ENCODE data around the gene HSP90AB1. TPM values are rescaled to one million over a fixed set of nuclear protein-coding genes. Genes with fewer than 3 reads are reported as not detected.

Gene HSP90AB1
- polyA plus RNA-seq, 4 donors = 100 to 773 (median 351) TPM

- peaks cover 4 to 26% (median 16%) of the 10 kb centered on the region in 3 donors for H3K36me3 ChIP-seq (ENCODE audit: control insufficient read depth in 3 of 3, insufficient read depth in 2 of 3, low read depth in 1 of 3, low read length in 3 of 3)
- no peaks in the 10 kb centered on the region for H3K9me3 ChIP-seq (ENCODE audit: control insufficient read depth in 2 of 2, insufficient read depth in 1 of 2, low read depth in 1 of 2, low read length in 1 of 2)
- H3K4me3 ChIP-seq (ENCODE audit: low read depth in 1 of 3, low read length in 3 of 3) = peak overlapping the region in 2 of 3 donors; percentile 32 to 42
- DNase-seq (peak; percentile 42 to 70), FAIRE-seq (no peak)
- H3K27ac ChIP-seq (ENCODE audit: low read depth in 1 of 3, low read length in 2 of 3) = no peak overlapping the region
- WGBS, 3 donors = 0 to 4% (median 1%) methylated on average over 53 to 86 of the region's 86 CpGs
- H3K4me1 ChIP-seq (ENCODE audit: control insufficient read depth in 3 of 3, insufficient read depth in 2 of 3, low read depth in 1 of 3, low read length in 2 of 3) = peaks cover 0 to 13% (median 0%) of the 10 kb centered on the region in 3 donors
- peaks cover 0 to 39% (median 25%) of the 10 kb centered on the region in 3 donors for H3K27me3 ChIP-seq (ENCODE audit: control insufficient read depth in 3 of 3, insufficient read depth in 3 of 3, low read length in 3 of 3)
Measured at GRCh38 chr6:44297063-44298038, 50.5 kb downstream of the HSP90AB1 start.

- FAIRE-seq (no peak), DNase-seq (peak in 1 of 2 donors; percentile 57)
- peaks cover 4 to 35% (median 18%) of the 10 kb centered on the region in 3 donors for H3K36me3 ChIP-seq (ENCODE audit: control insufficient read depth in 3 of 3, insufficient read depth in 2 of 3, low read depth in 1 of 3, low read length in 3 of 3)
- no peak overlapping the region for H3K27ac ChIP-seq (ENCODE audit: low read depth in 1 of 3, low read length in 2 of 3)
- H3K27me3 ChIP-seq (ENCODE audit: control insufficient read depth in 3 of 3, insufficient read depth in 3 of 3, low read length in 3 of 3) = peaks cover 0 to 32% (median 21%) of the 10 kb centered on the region in 3 donors
- peaks cover 0 to 13% (median 0%) of the 10 kb centered on the region in 3 donors for H3K4me1 ChIP-seq (ENCODE audit: control insufficient read depth in 3 of 3, insufficient read depth in 2 of 3, low read depth in 1 of 3, low read length in 2 of 3)
- H3K9me3 ChIP-seq (ENCODE audit: control insufficient read depth in 2 of 2, insufficient read depth in 1 of 2, low read depth in 1 of 2, low read length in 1 of 2) = no peaks in the 10 kb centered on the region
- H3K4me3 ChIP-seq (ENCODE audit: low read depth in 1 of 3, low read length in 3 of 3) = peak overlapping the region in 1 of 3 donors; percentile 42
- 36 to 42% (median 39%) methylated on average over 20 of the region's 20 CpGs for WGBS, 3 donors
Measured at GRCh38 chr6:44298055-44298803, 51.3 kb downstream of the HSP90AB1 start.

- no peak for FAIRE-seq
- WGBS, 3 donors = 59 to 83% (median 83%) methylated on average over 3 of the region's 3 CpGs
- H3K27me3 ChIP-seq (ENCODE audit: control insufficient read depth in 3 of 3, insufficient read depth in 3 of 3, low read length in 3 of 3) = peaks cover 0 to 28% (median 21%) of the 10 kb centered on the region in 3 donors
- no peak overlapping the region for H3K4me3 ChIP-seq (ENCODE audit: low read depth in 1 of 3, low read length in 3 of 3)
- DNase-seq = no peak
- H3K36me3 ChIP-seq (ENCODE audit: control insufficient read depth in 3 of 3, insufficient read depth in 2 of 3, low read depth in 1 of 3, low read length in 3 of 3) = peaks cover 4 to 42% (median 20%) of the 10 kb centered on the region in 3 donors
- H3K9me3 ChIP-seq (ENCODE audit: control insufficient read depth in 2 of 2, insufficient read depth in 1 of 2, low read depth in 1 of 2, low read length in 1 of 2) = no peaks in the 10 kb centered on the region
- H3K4me1 ChIP-seq (ENCODE audit: control insufficient read depth in 3 of 3, insufficient read depth in 2 of 3, low read depth in 1 of 3, low read length in 2 of 3) = peaks cover 0 to 13% (median 0%) of the 10 kb centered on the region in 3 donors
- no peak overlapping the region for H3K27ac ChIP-seq (ENCODE audit: low read depth in 1 of 3, low read length in 2 of 3)
Measured at GRCh38 chr6:44298864-44299263, 52.0 kb downstream of the HSP90AB1 start.

- DNase-seq (no peak), FAIRE-seq (no peak)
- Histone ChIP-seq H3K4me3 (ENCODE audit: low read depth in 1 of 3, low read length in 3 of 3) (no peak overlapping the region), H3K9me3 (ENCODE audit: control insufficient read depth in 2 of 2, insufficient read depth in 1 of 2, low read depth in 1 of 2, low read length in 1 of 2) (no peaks in the 10 kb centered on the region), H3K36me3 (ENCODE audit: control insufficient read depth in 3 of 3, insufficient read depth in 2 of 3, low read depth in 1 of 3, low read length in 3 of 3) (peaks cover 4 to 56% (median 24%) of the 10 kb centered on the region in 3 donors), H3K27me3 (ENCODE audit: control insufficient read depth in 3 of 3, insufficient read depth in 3 of 3, low read length in 3 of 3) (peaks cover 0 to 20% (median 15%) of the 10 kb centered on the region in 3 donors), H3K27ac (ENCODE audit: low read depth in 1 of 3, low read length in 2 of 3) (no peak overlapping the region), H3K4me1 (ENCODE audit: control insufficient read depth in 3 of 3, insufficient read depth in 2 of 3, low read depth in 1 of 3, low read length in 2 of 3) (peaks cover 0 to 13% (median 0%) of the 10 kb centered on the region in 3 donors)
- WGBS, 3 donors = 84 to 91% (median 89%) methylated on average over 7 of the region's 7 CpGs
Measured at GRCh38 chr6:44300292-44300823, 53.5 kb downstream of the HSP90AB1 start.

DNA sequence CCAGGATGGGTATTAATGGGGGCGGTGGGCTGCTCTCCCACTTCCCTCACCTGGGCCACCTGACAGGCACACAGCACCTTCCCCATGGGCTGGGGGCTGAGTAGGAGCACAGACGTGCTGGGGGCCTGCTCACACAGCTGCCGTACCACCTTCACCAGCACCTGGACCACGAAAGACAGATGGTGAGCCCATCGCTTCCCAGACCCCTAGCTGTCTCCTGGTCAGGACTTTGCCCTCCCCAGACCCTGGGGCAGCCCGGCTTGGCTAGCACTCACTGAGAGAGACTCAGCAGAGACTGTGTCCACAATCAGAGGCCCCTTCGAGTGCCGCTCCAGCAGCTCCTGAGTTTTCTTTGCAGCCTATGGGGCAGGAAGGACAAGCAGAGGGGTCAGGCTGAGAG lies 54.2 kb downstream of the HSP90AB1 start:
- Histone ChIP-seq H3K9me3 (ENCODE audit: control insufficient read depth in 2 of 2, insufficient read depth in 1 of 2, low read depth in 1 of 2, low read length in 1 of 2) (no peaks in the 10 kb centered on the region), H3K27ac (ENCODE audit: low read depth in 1 of 3, low read length in 2 of 3) (no peak overlapping the region), H3K4me3 (ENCODE audit: low read depth in 1 of 3, low read length in 3 of 3) (no peak overlapping the region), H3K36me3 (ENCODE audit: control insufficient read depth in 3 of 3, insufficient read depth in 2 of 3, low read depth in 1 of 3, low read length in 3 of 3) (peaks cover 5 to 64% (median 29%) of the 10 kb centered on the region in 3 donors), H3K4me1 (ENCODE audit: control insufficient read depth in 3 of 3, insufficient read depth in 2 of 3, low read depth in 1 of 3, low read length in 2 of 3) (peaks cover 0 to 13% (median 0%) of the 10 kb centered on the region in 3 donors), H3K27me3 (ENCODE audit: control insufficient read depth in 3 of 3, insufficient read depth in 3 of 3, low read length in 3 of 3) (peaks cover 0 to 15% (median 12%) of the 10 kb centered on the region in 3 donors)
- no peak for DNase-seq
- 88 to 92% (median 89%) methylated on average over 8 of the region's 8 CpGs for WGBS, 3 donors
- FAIRE-seq = no peak

DNA sequence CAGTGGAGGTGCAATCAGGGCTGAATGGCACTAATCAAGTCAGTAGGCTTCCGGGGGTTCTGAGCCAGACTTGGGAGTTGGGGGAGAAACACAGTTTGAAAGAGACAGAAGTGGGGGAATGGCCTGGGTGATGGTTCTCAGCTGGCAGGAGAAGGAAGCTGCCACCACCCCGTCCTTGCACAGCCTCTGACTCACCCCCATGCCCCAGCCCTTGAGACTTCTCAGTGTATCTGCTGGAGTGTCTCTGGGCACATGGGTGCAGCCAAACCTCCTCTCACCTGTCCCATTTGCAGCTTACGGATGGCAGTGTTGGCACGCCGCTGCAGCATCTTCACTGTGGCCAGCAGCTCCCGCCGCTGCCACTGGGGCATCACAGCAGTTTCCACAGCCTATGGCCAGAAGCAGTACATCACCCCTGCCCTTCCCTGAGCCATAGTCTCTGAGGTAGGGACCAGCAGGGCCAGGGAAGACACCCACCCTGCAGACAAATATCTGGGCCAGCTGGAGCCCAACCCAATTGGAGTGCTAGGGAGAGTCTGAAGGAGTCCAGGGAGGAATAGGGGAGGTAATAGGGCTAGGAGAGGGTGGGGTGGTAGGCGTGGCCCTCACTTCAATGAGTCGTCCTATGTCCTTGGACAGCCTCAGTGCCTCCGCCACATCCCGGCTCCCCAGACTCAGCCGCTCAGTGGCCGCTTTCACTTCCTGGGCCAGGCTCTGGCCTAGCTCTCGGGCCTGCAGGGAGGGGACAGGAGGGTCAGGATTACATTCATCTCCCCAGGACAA lies 55.1 kb downstream of the HSP90AB1 start:
- no peak overlapping the region for H3K27ac ChIP-seq (ENCODE audit: low read depth in 1 of 3, low read length in 2 of 3)
- H3K4me3 ChIP-seq (ENCODE audit: low read depth in 1 of 3, low read length in 3 of 3) = no peak overlapping the region
- peaks cover 0 to 6% (median 4%) of the 10 kb centered on the region in 3 donors for H3K27me3 ChIP-seq (ENCODE audit: control insufficient read depth in 3 of 3, insufficient read depth in 3 of 3, low read length in 3 of 3)
- H3K4me1 ChIP-seq (ENCODE audit: control insufficient read depth in 3 of 3, insufficient read depth in 2 of 3, low read depth in 1 of 3, low read length in 2 of 3) = peaks cover 0 to 9% (median 0%) of the 10 kb centered on the region in 3 donors
- peaks cover 6 to 73% (median 32%) of the 10 kb centered on the region in 3 donors for H3K36me3 ChIP-seq (ENCODE audit: control insufficient read depth in 3 of 3, insufficient read depth in 2 of 3, low read depth in 1 of 3, low read length in 3 of 3)
- FAIRE-seq (no peak), DNase-seq (no peak)
- WGBS, 3 donors = 88 to 89% (median 88%) methylated on average over 14 of the region's 14 CpGs
- H3K9me3 ChIP-seq (ENCODE audit: control insufficient read depth in 2 of 2, insufficient read depth in 1 of 2, low read depth in 1 of 2, low read length in 1 of 2) = no peaks in the 10 kb centered on the region

DNA sequence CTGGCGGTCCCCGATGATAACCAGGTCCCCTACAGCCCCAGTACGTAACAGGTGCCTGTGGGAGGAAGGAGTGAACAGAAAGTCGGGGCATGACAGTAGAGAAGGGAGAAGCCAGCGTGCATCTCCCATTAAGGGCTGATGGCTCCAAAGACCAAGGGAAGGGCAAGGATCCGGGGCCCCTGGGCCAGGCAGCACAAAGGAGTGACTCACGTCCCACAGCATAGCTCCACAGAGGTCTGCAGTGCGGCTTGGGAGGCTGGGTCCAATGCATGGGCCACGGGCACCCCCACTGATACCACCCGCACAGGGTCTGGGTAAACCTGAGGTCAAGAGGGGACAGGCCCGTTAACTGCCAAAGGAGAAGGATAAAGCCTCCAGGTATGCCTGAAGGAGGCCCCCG lies 56.0 kb downstream of the HSP90AB1 start:
- FAIRE-seq = no peak
- Histone ChIP-seq H3K9me3 (ENCODE audit: control insufficient read depth in 2 of 2, insufficient read depth in 1 of 2, low read depth in 1 of 2, low read length in 1 of 2) (no peaks in the 10 kb centered on the region), H3K4me1 (ENCODE audit: control insufficient read depth in 3 of 3, insufficient read depth in 2 of 3, low read depth in 1 of 3, low read length in 2 of 3) (peaks cover 0 to 4% (median 0%) of the 10 kb centered on the region in 3 donors), H3K4me3 (ENCODE audit: low read depth in 1 of 3, low read length in 3 of 3) (no peak overlapping the region), H3K27ac (ENCODE audit: low read depth in 1 of 3, low read length in 2 of 3) (no peak overlapping the region), H3K36me3 (ENCODE audit: control insufficient read depth in 3 of 3, insufficient read depth in 2 of 3, low read depth in 1 of 3, low read length in 3 of 3) (peaks cover 6 to 81% (median 33%) of the 10 kb centered on the region in 3 donors), H3K27me3 (ENCODE audit: control insufficient read depth in 3 of 3, insufficient read depth in 3 of 3, low read length in 3 of 3) (peaks cover 0 to 1% (median 0%) of the 10 kb centered on the region in 3 donors)
- no peak for DNase-seq
- WGBS, 3 donors = 93 to 95% (median 94%) methylated on average over 12 of the region's 12 CpGs
